HepG2 (cell line): ENCODE results near the gene TDRD1. TPM values are rescaled to one million over a fixed set of nuclear protein-coding genes. Genes with fewer than 3 reads are reported as not detected.
A peak's percentile ranks its signal among the peaks of the same experiment; 100 is the strongest.

Experiments used
- ATAC-seq: fragments of 200-7000 bp; cut with Tn5 transposase; 3 replicates; pipeline ENCODE4 v1.9.1; 2020; ENCODE audit warnings: mild to moderate bottlenecking, moderate library complexity
- BruUV-seq: library from RNA; stranded (reverse); fragments of 400-500 nt; replicated peaks from 2 replicates; lab custom pipeline; 2021; lab: Mats Ljungman, UMichigan
- CTCF ChIA-PET: fragments of 300-600 bp; formaldehyde crosslinking; extraction: SDS; loops from one replicate; lab custom pipeline; 2021; ENCODE audit warnings: low total read pairs, inconsistent platforms, low intra/inter-chr PET ratio; lab: Yijun Ruan, JAX
- POLR2A ChIA-PET: fragments of 350-600 bp; sonication (Branson Sonifier 250); formaldehyde crosslinking; loops from one replicate; lab custom pipeline; 2020; ENCODE audit warnings: antibody characterized with exemption, inconsistent platforms; lab: Yijun Ruan, JAX
- DNase-seq: peaks from one replicate; pipeline ENCODE4 v3.0.0-alpha.2; 2015; ENCODE audit warnings: low spot score
- FAIRE-seq: peaks from 3 replicates; lab custom pipeline; 2011; peaks lifted over from hg19 to GRCh38; lab: Jason Lieb, UNC
- H2AFZ ChIP-seq: one replicate; pipeline ENCODE4 v1.6.1; 2011; ENCODE audit warnings: low read length, inconsistent platforms
- H3K27ac ChIP-seq: fragments of 300-600 bp; 3 replicates; pipeline ENCODE4 v1.8.0; 2011; ENCODE audit warnings: mixed run types, mild to moderate bottlenecking, mixed read lengths, low read length, inconsistent platforms; ENCODE audit not compliant: insufficient read depth; ENCODE audit errors: extremely low read length
- H3K27me3 ChIP-seq, 2 experiments: fragments of 200-600 bp in 1 of 2; 2 replicates in 1 of 2; 3 replicates in 1 of 2; pipeline versions ENCODE4 v1.6.0 to v1.8.0; 2011; ENCODE audit warnings: low read length in 2 of 2, mild to moderate bottlenecking in 2 of 2, moderate library complexity in 2 of 2, inconsistent platforms in 1 of 2; ENCODE audit not compliant: insufficient read depth in 2 of 2, control insufficient read depth in 1 of 2
- H3K36me3 ChIP-seq, 2 experiments: fragments of 200-600 bp in 1 of 2; replicated peaks in 1 of 2; 2 replicates in 1 of 2; 3 replicates in 1 of 2; pipeline versions ENCODE4 v1.5.1 to v1.8.0; 2011; ENCODE audit warnings: low read length in 2 of 2, inconsistent platforms in 1 of 2; ENCODE audit not compliant: insufficient read depth in 2 of 2, control insufficient read depth in 1 of 2
- H3K4me1 ChIP-seq: 2 replicates; pipeline ENCODE4 v1.5.1; 2012; ENCODE audit warnings: low read length, inconsistent platforms; ENCODE audit not compliant: insufficient read depth
- H3K4me2 ChIP-seq: 2 replicates; pipeline ENCODE4 v1.6.0; 2011; ENCODE audit warnings: low read depth, low read length, inconsistent platforms
- H3K4me3 ChIP-seq, 3 experiments: fragments of 200-600 bp in 1 of 3; sonication (generic), shearing (Covaris generic) in 1 of 3; replicated peaks in 1 of 3; 2 replicates each; pipeline ENCODE4 v1.5.1; 2011 to 2016; ENCODE audit warnings: low read length in 3 of 3, inconsistent platforms in 2 of 3, low read depth in 2 of 3, mild to moderate bottlenecking in 2 of 3, control low read depth in 1 of 3, mixed read lengths in 1 of 3; ENCODE audit not compliant: insufficient read depth in 1 of 3
- H3K79me2 ChIP-seq: one replicate; pipeline ENCODE4 v1.6.1; 2011; ENCODE audit warnings: low read length, inconsistent platforms; ENCODE audit not compliant: insufficient read depth
- H3K9ac ChIP-seq: 2 replicates; pipeline ENCODE4 v1.6.0; 2011; ENCODE audit warnings: mild to moderate bottlenecking, low read depth, low read length, inconsistent platforms; ENCODE audit not compliant: insufficient read depth
- H3K9me3 ChIP-seq: 2 replicates; pipeline ENCODE4 v1.5.1; 2012; ENCODE audit warnings: mild to moderate bottlenecking, low read length
- H4K20me1 ChIP-seq: 2 replicates; pipeline ENCODE4 v1.6.0; 2011; ENCODE audit warnings: inconsistent platforms, mild to moderate bottlenecking, low read length, moderate library complexity; ENCODE audit not compliant: insufficient read depth
- PHF5A ChIP-seq: IDR thresholded peaks from one replicate; pipeline ENCODE4 v1.6.1; 2018; ENCODE audit warnings: low read depth, missing genetic modification reagents; ENCODE audit not compliant: unreplicated experiment
- SALL2 ChIP-seq: sonication (generic); formaldehyde crosslinking; IDR thresholded peaks from 2 replicates; pipeline ENCODE4 v1.8.1; 2023; ENCODE audit warnings: mild to moderate bottlenecking, missing genetic modification reagents, inconsistent platforms
- ZBTB20 ChIP-seq: sonication (generic); formaldehyde crosslinking; IDR thresholded peaks from 2 replicates; pipeline ENCODE4 v1.8.1; 2023; ENCODE audit warnings: missing genetic modification reagents, low read depth, mild to moderate bottlenecking, borderline replicate concordance
- ZFP91 ChIP-seq: sonication (generic); formaldehyde crosslinking; IDR thresholded peaks from 2 replicates; pipeline ENCODE4 v1.9.0; 2022; ENCODE audit warnings: missing genetic modification reagents, mild to moderate bottlenecking, borderline replicate concordance
- ZNF253 ChIP-seq: sonication (generic); formaldehyde crosslinking; IDR thresholded peaks from 2 replicates; pipeline ENCODE4 v1.8.0; 2022; ENCODE audit warnings: mild to moderate bottlenecking, missing genetic modification reagents, borderline replicate concordance
- ZNF367 ChIP-seq: sonication (generic); formaldehyde crosslinking; IDR thresholded peaks from 2 replicates; pipeline ENCODE4 v1.4.0; 2020; ENCODE audit warnings: missing genetic modification reagents, borderline replicate concordance
- WGBS: methylation state at CpG from one replicate; pipeline ENCODE4 v1.1.6; 2017; ENCODE audit warnings: low lambda C conversion rate; 5-methylcytosine and 5-hydroxymethylcytosine counted together
- in situ Hi-C: cut with HindIII; loops from 2 replicates; pipeline ENCODE4 v1.10.0; 2017; ENCODE audit warnings: low pct_unique_long_range_greater_than_20kb; ENCODE audit not compliant: extremely low pct_ligation_motif_present
- intact Hi-C: fragments of 100-400 bp; cut with micrococcal nuclease; formaldehyde crosslinking; loops from one replicate; pipeline ENCODE4 v1.10.0; 2022; ENCODE audit not compliant: unreplicated experiment
- polyA plus RNA-seq, 8 experiments: library from polyadenylated mRNA; depleted of rRNA in 3 of 8; stranded (reverse) in 7 of 8; unstranded in 1 of 8; fragments of >200 nt; fragmentation: Illumina TruSeq in 4 of 8; extraction: Trizol in 4 of 8; gene quantifications; 2 replicates each; pipeline versions ENCODE4 v1.2.1 to v1.2.3, GENCODE V29; 2011 to 2016; ENCODE audit warnings: low read depth in 4 of 8, missing spikeins in 1 of 8, mixed read lengths in 1 of 8; ENCODE audit not compliant: insufficient read depth in 1 of 8
- total RNA-seq, 5 experiments: library from RNA; depleted of rRNA; stranded (reverse); fragments of >200 nt; fragmentation: Illumina TruSeq; extraction: Trizol; gene quantifications; 2 replicates each; pipeline ENCODE4 v1.2.3, GENCODE V29; 2016; ENCODE audit warnings: low read depth in 1 of 5
- TF ChIP-seq, protein P1 (sequence below): sonication (generic); formaldehyde crosslinking; IDR thresholded peaks from 2 replicates; pipeline ENCODE4 v1.4.0; 2020; ENCODE audit warnings: missing genetic modification reagents
- TF ChIP-seq, protein P2 (sequence below): fragments of 450-650 bp; IDR thresholded peaks from 2 replicates; pipeline ENCODE4 v1.6.1; 2016
- TF ChIP-seq, protein P3 (sequence below): IDR thresholded peaks from 2 replicates; pipeline ENCODE4 v1.6.1; 2016; ENCODE audit warnings: low read depth, missing genetic modification reagents, missing compliant biosample characterization

Gene TDRD1
- total and polyA plus RNA-seq, 2 of the 13 experiments (the other 11 are each of a cell fraction or from before 2014, with no cell fraction given), result not detected

DNA sequence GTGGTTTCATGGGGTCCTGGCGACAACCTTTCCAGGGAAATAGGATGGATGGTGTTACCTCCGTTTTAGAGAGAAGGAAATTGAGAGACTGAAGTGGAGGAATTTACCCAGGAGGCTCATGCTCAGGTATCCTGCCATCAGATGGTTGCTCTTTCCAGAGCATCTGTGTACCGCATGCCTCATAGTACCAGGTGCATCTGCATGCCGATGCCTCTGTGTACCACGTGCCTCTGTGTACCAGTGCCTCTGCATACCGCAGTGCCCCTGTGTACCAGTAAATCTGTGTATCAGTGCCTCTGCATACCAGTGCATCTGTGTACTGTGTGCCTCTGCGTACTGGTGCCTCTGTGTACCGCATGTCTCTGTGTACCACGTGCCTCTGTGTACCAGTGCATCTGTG lies 63.1 kb downstream of the TDRD1 start:
- Histone ChIP-seq H3K79me2 (no peaks in the 10 kb centered on the region), H4K20me1 (no peaks in the 10 kb centered on the region), H3K27ac (no peak overlapping the region), H3K27me3 (peaks cover 10 to 66% of the 10 kb centered on the region in 2 experiments; a peak in 4 of 5 replicates), H3K36me3 (no peaks in the 10 kb centered on the region), H2AFZ (no peak overlapping the region), H3K4me2 (no peak overlapping the region), H3K9ac (no peak overlapping the region), H3K9me3 (no peaks in the 10 kb centered on the region), H3K4me1 (0 out of 2 replicates have a peak, but pooled peaks cover 5% of the 10 kb centered on the region), H3K4me3 (no peak overlapping the region)
- TF ChIP-seq PHF5A (no peak), ZNF367 (CRISPR knock-in tag) (no peak)
- TF ChIP-seq, protein P1, sequence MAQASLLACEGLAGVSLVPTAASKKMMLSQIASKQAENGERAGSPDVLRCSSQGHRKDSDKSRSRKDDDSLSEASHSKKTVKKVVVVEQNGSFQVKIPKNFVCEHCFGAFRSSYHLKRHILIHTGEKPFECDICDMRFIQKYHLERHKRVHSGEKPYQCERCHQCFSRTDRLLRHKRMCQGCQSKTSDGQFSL (CRISPR knock-in tag), result no peak
- TF ChIP-seq, protein P2, sequence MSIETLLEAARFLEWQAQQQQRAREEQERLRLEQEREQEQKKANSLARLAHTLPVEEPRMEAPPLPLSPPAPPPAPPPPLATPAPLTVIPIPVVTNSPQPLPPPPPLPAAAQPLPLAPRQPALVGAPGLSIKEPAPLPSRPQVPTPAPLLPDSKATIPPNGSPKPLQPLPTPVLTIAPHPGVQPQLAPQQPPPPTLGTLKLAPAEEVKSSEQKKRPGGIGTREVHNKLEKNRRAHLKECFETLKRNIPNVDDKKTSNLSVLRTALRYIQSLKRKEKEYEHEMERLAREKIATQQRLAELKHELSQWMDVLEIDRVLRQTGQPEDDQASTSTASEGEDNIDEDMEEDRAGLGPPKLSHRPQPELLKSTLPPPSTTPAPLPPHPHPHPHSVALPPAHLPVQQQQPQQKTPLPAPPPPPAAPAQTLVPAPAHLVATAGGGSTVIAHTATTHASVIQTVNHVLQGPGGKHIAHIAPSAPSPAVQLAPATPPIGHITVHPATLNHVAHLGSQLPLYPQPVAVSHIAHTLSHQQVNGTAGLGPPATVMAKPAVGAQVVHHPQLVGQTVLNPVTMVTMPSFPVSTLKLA, result peak; percentile 80
- ATAC-seq (no peak), DNase-seq (no peak), FAIRE-seq (no peak)
- in situ Hi-C loops, result no loop called here
- ChIA-PET POLR2A (no interaction called here), CTCF (no interaction called here)
- 10% methylated on average over 9 of the region's 9 CpGs for WGBS
- BruUV-seq, result no TSS peak
- intact Hi-C loops, result no loop called here

- intact Hi-C loops, result no loop called here
- H2AFZ ChIP-seq, result no peak overlapping the region
- no peak for TF ChIP-seq ZNF253 (CRISPR knock-in tag)
- TF ChIP-seq SALL2, result no peak
- no peak for TF ChIP-seq ZBTB20 (CRISPR knock-in tag)
- TF ChIP-seq, protein P3, sequence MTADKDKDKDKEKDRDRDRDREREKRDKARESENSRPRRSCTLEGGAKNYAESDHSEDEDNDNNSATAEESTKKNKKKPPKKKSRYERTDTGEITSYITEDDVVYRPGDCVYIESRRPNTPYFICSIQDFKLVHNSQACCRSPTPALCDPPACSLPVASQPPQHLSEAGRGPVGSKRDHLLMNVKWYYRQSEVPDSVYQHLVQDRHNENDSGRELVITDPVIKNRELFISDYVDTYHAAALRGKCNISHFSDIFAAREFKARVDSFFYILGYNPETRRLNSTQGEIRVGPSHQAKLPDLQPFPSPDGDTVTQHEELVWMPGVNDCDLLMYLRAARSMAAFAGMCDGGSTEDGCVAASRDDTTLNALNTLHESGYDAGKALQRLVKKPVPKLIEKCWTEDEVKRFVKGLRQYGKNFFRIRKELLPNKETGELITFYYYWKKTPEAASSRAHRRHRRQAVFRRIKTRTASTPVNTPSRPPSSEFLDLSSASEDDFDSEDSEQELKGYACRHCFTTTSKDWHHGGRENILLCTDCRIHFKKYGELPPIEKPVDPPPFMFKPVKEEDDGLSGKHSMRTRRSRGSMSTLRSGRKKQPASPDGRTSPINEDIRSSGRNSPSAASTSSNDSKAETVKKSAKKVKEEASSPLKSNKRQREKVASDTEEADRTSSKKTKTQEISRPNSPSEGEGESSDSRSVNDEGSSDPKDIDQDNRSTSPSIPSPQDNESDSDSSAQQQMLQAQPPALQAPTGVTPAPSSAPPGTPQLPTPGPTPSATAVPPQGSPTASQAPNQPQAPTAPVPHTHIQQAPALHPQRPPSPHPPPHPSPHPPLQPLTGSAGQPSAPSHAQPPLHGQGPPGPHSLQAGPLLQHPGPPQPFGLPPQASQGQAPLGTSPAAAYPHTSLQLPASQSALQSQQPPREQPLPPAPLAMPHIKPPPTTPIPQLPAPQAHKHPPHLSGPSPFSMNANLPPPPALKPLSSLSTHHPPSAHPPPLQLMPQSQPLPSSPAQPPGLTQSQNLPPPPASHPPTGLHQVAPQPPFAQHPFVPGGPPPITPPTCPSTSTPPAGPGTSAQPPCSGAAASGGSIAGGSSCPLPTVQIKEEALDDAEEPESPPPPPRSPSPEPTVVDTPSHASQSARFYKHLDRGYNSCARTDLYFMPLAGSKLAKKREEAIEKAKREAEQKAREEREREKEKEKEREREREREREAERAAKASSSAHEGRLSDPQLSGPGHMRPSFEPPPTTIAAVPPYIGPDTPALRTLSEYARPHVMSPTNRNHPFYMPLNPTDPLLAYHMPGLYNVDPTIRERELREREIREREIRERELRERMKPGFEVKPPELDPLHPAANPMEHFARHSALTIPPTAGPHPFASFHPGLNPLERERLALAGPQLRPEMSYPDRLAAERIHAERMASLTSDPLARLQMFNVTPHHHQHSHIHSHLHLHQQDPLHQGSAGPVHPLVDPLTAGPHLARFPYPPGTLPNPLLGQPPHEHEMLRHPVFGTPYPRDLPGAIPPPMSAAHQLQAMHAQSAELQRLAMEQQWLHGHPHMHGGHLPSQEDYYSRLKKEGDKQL (CRISPR knock-in tag), result no peak
- TF ChIP-seq ZFP91 (CRISPR knock-in tag), result no peak
Measured at GRCh38 chr10:114243661-114244060, 64.5 kb downstream of the TDRD1 start.

More at GRCh38 chr10:114243661-114244060, 64.5 kb downstream of the TDRD1 start:
- no peaks in the 10 kb centered on the region for H3K9me3 ChIP-seq
- DNase-seq, result no peak
- 0 out of 2 replicates have a peak, but pooled peaks cover 5% of the 10 kb centered on the region for H3K4me1 ChIP-seq
- peaks cover 10 to 62% of the 10 kb centered on the region in 2 experiments; a peak in 4 of 5 replicates for H3K27me3 ChIP-seq
- H3K4me3 ChIP-seq, result no peak overlapping the region
- FAIRE-seq, result no peak
- no peak for ATAC-seq
- CTCF ChIA-PET, result no interaction called here
- in situ Hi-C loops, result no loop called here
- no peaks in the 10 kb centered on the region for H3K79me2 ChIP-seq
- H3K36me3 ChIP-seq, result no peaks in the 10 kb centered on the region
- no TSS peak for BruUV-seq
- no peak overlapping the region for H3K27ac ChIP-seq
- no peak overlapping the region for H3K4me2 ChIP-seq
- no peaks in the 10 kb centered on the region for H4K20me1 ChIP-seq
- POLR2A ChIA-PET, result no interaction called here
- no peak overlapping the region for H3K9ac ChIP-seq
- 22% methylated on average over 9 of the region's 9 CpGs for WGBS
